Stimulated activated memory B cell treated with anti-CD40 and anti-IgM and Interleukin-4, amounts not matched to agents 10 μg/mL and 1 μg/mL and 100 μg/mL, for 72 hours (primary cell): ENCODE measurements around the gene HTRA1.

Experiments used
- ATAC-seq: fragments of 150-1000 bp; cut with Tn5 transposase; 2 replicates; pipeline ENCODE4 v1.10.0; 2021
- H3K27ac Mint-ChIP-seq: one replicate; pipeline ENCODE4 v1.8.0; 2022; ENCODE audit warnings: mild to moderate bottlenecking, mixed read lengths
- H3K27me3 Mint-ChIP-seq: one replicate; pipeline ENCODE4 v1.8.0; 2022; ENCODE audit warnings: mixed read lengths
- H3K36me3 Mint-ChIP-seq: one replicate; pipeline ENCODE4 v1.8.0; 2022; ENCODE audit warnings: mixed read lengths
- H3K4me1 Mint-ChIP-seq: one replicate; pipeline ENCODE4 v1.8.0; 2022; ENCODE audit warnings: mixed read lengths
- H3K4me3 Mint-ChIP-seq: one replicate; pipeline ENCODE4 v1.8.0; 2022; ENCODE audit warnings: mild to moderate bottlenecking, moderate library complexity, mixed read lengths
- H3K9me3 Mint-ChIP-seq: one replicate; pipeline ENCODE4 v1.8.0; 2022; ENCODE audit warnings: mixed read lengths

The HTRA1 gene

GRCh38 chr10:122508021-122508420 is 46.7 kb downstream of the HTRA1 start:
- Mint-ChIP-seq H3K4me3 (no peak overlapping the region), H3K27me3 (peaks cover 8% of the 10 kb centered on the region), H3K9me3 (no peaks in the 10 kb centered on the region), H3K27ac (no peak overlapping the region), H3K36me3 (no peaks in the 10 kb centered on the region), H3K4me1 (no peaks in the 10 kb centered on the region)
- no peak for ATAC-seq

- ATAC-seq, result no peak
- H3K4me1 Mint-ChIP-seq, result no peaks in the 10 kb centered on the region
- H3K4me3 Mint-ChIP-seq, result no peak overlapping the region
- H3K9me3 Mint-ChIP-seq, result no peaks in the 10 kb centered on the region
- H3K27ac Mint-ChIP-seq, result no peak overlapping the region
- peaks cover 8% of the 10 kb centered on the region for H3K27me3 Mint-ChIP-seq
- no peaks in the 10 kb centered on the region for H3K36me3 Mint-ChIP-seq
These were observed 48.0 kb downstream of the HTRA1 start for GRCh38 chr10:122509323-122509722.

- Mint-ChIP-seq H3K4me3 (no peak overlapping the region), H3K27me3 (peaks cover 8% of the 10 kb centered on the region), H3K4me1 (no peaks in the 10 kb centered on the region), H3K27ac (no peak overlapping the region), H3K9me3 (no peaks in the 10 kb centered on the region), H3K36me3 (no peaks in the 10 kb centered on the region)
- no peak for ATAC-seq
These were observed 49.0 kb downstream of the HTRA1 start for GRCh38 chr10:122510326-122510725.

GRCh38 chr10:122510736-122511135 is 49.4 kb downstream of the HTRA1 start:
- no peak for ATAC-seq
- Mint-ChIP-seq H3K27ac (no peak overlapping the region), H3K4me1 (no peaks in the 10 kb centered on the region), H3K27me3 (peaks cover 8% of the 10 kb centered on the region), H3K36me3 (no peaks in the 10 kb centered on the region), H3K4me3 (no peak overlapping the region), H3K9me3 (no peaks in the 10 kb centered on the region)

GRCh38 chr10:122513053-122513452 is 51.7 kb downstream of the HTRA1 start:
- Mint-ChIP-seq H3K27me3 (peaks cover 16% of the 10 kb centered on the region), H3K4me1 (peaks cover 4% of the 10 kb centered on the region), H3K9me3 (no peaks in the 10 kb centered on the region), H3K36me3 (no peaks in the 10 kb centered on the region), H3K27ac (no peak overlapping the region), H3K4me3 (no peak overlapping the region)
- no peak for ATAC-seq

- Mint-ChIP-seq H3K36me3 (no peaks in the 10 kb centered on the region), H3K4me1 (peaks cover 4% of the 10 kb centered on the region)
These were observed 52.9 kb downstream of the HTRA1 start for GRCh38 chr10:122514045-122514840.

GRCh38 chr10:122515022-122515424 is 53.7 kb downstream of the HTRA1 start:
- H3K4me3 Mint-ChIP-seq, result no peak overlapping the region
- H3K27me3 Mint-ChIP-seq, result peaks cover 18% of the 10 kb centered on the region
- no peak for ATAC-seq
- no peaks in the 10 kb centered on the region for H3K36me3 Mint-ChIP-seq
- H3K27ac Mint-ChIP-seq, result no peak overlapping the region
- H3K4me1 Mint-ChIP-seq, result peaks cover 4% of the 10 kb centered on the region
- no peaks in the 10 kb centered on the region for H3K9me3 Mint-ChIP-seq

More at GRCh38 chr10:122514045-122514840, 52.9 kb downstream of the HTRA1 start:
- Mint-ChIP-seq H3K27me3 (peaks cover 21% of the 10 kb centered on the region), H3K27ac (no peak overlapping the region), H3K9me3 (no peaks in the 10 kb centered on the region), H3K4me3 (no peak overlapping the region)
- no peak for ATAC-seq

- H3K4me1 Mint-ChIP-seq, result peaks cover 4% of the 10 kb centered on the region
- H3K9me3 Mint-ChIP-seq, result no peaks in the 10 kb centered on the region
- H3K36me3 Mint-ChIP-seq, result no peaks in the 10 kb centered on the region
- peaks cover 18% of the 10 kb centered on the region for H3K27me3 Mint-ChIP-seq
- H3K4me3 Mint-ChIP-seq, result no peak overlapping the region
- H3K27ac Mint-ChIP-seq, result no peak overlapping the region
- peak; percentile 76 for ATAC-seq
These were observed 54.4 kb downstream of the HTRA1 start for GRCh38 chr10:122515588-122516231.

GRCh38 chr10:122516734-122517133 is 55.4 kb downstream of the HTRA1 start:
- Mint-ChIP-seq H3K4me1 (peaks cover 4% of the 10 kb centered on the region), H3K27me3 (peaks cover 18% of the 10 kb centered on the region), H3K36me3 (no peaks in the 10 kb centered on the region), H3K4me3 (no peak overlapping the region), H3K27ac (no peak overlapping the region), H3K9me3 (no peaks in the 10 kb centered on the region)
- ATAC-seq, result no peak

GRCh38 chr10:122519144-122519543 is 57.8 kb downstream of the HTRA1 start:
- Mint-ChIP-seq H3K4me3 (no peak overlapping the region), H3K4me1 (peaks cover 4% of the 10 kb centered on the region), H3K27me3 (peaks cover 32% of the 10 kb centered on the region), H3K36me3 (no peaks in the 10 kb centered on the region), H3K27ac (no peak overlapping the region), H3K9me3 (peaks cover 4% of the 10 kb centered on the region)
- ATAC-seq, result no peak

- ATAC-seq, result no peak
- H3K36me3 Mint-ChIP-seq, result no peaks in the 10 kb centered on the region
These were observed 58.5 kb downstream of the HTRA1 start for GRCh38 chr10:122519873-122520272.

GRCh38 chr10:122521011-122521410 is 59.7 kb downstream of the HTRA1 start:
- Mint-ChIP-seq H3K4me3 (no peak overlapping the region), H3K36me3 (no peaks in the 10 kb centered on the region), H3K9me3 (peaks cover 4% of the 10 kb centered on the region), H3K27ac (no peak overlapping the region), H3K27me3 (peaks cover 41% of the 10 kb centered on the region), H3K4me1 (peaks cover 4% of the 10 kb centered on the region)
- no peak for ATAC-seq

More at GRCh38 chr10:122519873-122520272, 58.5 kb downstream of the HTRA1 start:
- Mint-ChIP-seq H3K4me1 (peaks cover 4% of the 10 kb centered on the region), H3K27me3 (peaks cover 35% of the 10 kb centered on the region), H3K27ac (no peak overlapping the region), H3K4me3 (no peak overlapping the region), H3K9me3 (peaks cover 4% of the 10 kb centered on the region)

GRCh38 chr10:122524811-122525210 is 63.5 kb downstream of the HTRA1 start:
- H3K36me3 Mint-ChIP-seq, result no peaks in the 10 kb centered on the region

GRCh38 chr10:122525788-122526187 is 64.4 kb downstream of the HTRA1 start:
- ATAC-seq, result no peak
- Mint-ChIP-seq H3K27me3 (peaks cover 23% of the 10 kb centered on the region), H3K27ac (no peak overlapping the region), H3K36me3 (no peaks in the 10 kb centered on the region), H3K9me3 (peaks cover 4% of the 10 kb centered on the region), H3K4me3 (no peak overlapping the region), H3K4me1 (no peaks in the 10 kb centered on the region)

More at GRCh38 chr10:122524811-122525210, 63.5 kb downstream of the HTRA1 start:
- peaks cover 4% of the 10 kb centered on the region for H3K9me3 Mint-ChIP-seq
- H3K27ac Mint-ChIP-seq, result no peak overlapping the region
- H3K4me3 Mint-ChIP-seq, result no peak overlapping the region
- H3K4me1 Mint-ChIP-seq, result no peaks in the 10 kb centered on the region
- ATAC-seq, result no peak
- H3K27me3 Mint-ChIP-seq, result peaks cover 23% of the 10 kb centered on the region

GRCh38 chr10:122526892-122527291 is 65.5 kb downstream of the HTRA1 start:
- H3K4me3 Mint-ChIP-seq, result no peak overlapping the region
- H3K27me3 Mint-ChIP-seq, result peaks cover 23% of the 10 kb centered on the region
- peaks cover 4% of the 10 kb centered on the region for H3K9me3 Mint-ChIP-seq
- H3K27ac Mint-ChIP-seq, result no peak overlapping the region
- no peak for ATAC-seq
- no peaks in the 10 kb centered on the region for H3K4me1 Mint-ChIP-seq
- no peaks in the 10 kb centered on the region for H3K36me3 Mint-ChIP-seq

- no peak overlapping the region for H3K27ac Mint-ChIP-seq
- H3K9me3 Mint-ChIP-seq, result no peaks in the 10 kb centered on the region
- H3K27me3 Mint-ChIP-seq, result peaks cover 3% of the 10 kb centered on the region
- H3K4me1 Mint-ChIP-seq, result no peaks in the 10 kb centered on the region
- ATAC-seq, result no peak
- no peaks in the 10 kb centered on the region for H3K36me3 Mint-ChIP-seq
- H3K4me3 Mint-ChIP-seq, result no peak overlapping the region
These were observed 68.8 kb downstream of the HTRA1 start for GRCh38 chr10:122530177-122530576.
